ENCODE data around the gene FAM219A.

The FAM219A gene

DNA sequence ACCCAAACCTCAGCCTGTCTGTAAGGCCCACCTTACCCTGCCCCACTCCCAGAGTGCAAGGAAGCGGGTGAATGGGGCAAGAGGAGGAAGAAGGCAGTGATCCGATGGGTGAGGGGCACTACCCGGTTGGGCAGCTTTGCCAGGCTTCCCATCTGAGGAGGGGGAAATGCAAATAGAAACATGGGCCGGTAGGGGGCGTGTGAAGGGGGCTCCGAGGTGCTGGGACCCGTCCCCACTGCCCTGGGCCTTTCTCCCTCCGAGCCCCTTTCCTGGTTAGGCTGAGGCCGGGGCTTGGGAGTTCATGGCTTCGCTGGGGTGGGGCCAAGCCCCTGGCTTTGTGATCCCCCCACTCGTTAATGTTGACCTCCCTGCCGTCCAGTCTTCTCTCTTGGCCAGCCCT lies 58.1 kb downstream of the FAM219A start:
- DNase-seq = no peak

GRCh38 chr9:34399729-34400128 lies 58.6 kb downstream of the FAM219A start:
- no peak for DNase-seq

GRCh38 chr9:34398875-34399274 lies 59.5 kb downstream of the FAM219A start:
- no peak for DNase-seq

- no peak for DNase-seq
Observed at GRCh38 chr9:34396276-34397214, 61.8 kb downstream of the FAM219A start.

DNA sequence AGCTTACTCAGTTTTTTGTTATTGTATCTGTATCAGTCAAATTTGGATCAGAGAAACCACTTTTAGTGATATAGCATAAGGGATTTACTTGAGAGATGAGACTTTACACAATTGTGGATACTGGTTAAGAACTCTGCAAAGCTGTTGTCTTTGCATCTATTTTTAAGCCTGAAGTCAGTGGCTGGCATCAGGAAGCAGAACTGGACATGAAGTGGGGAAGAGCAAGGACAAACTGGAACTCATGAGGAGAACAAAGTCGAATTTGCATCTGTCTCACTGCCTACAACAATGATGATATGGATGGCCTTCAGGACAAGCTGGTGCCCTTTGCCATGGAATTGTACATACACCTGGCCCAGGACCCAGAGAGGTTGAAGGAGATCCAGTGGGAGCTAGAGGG lies 65.9 kb downstream of the FAM219A start:
- DNase-seq = no peak

DNA sequence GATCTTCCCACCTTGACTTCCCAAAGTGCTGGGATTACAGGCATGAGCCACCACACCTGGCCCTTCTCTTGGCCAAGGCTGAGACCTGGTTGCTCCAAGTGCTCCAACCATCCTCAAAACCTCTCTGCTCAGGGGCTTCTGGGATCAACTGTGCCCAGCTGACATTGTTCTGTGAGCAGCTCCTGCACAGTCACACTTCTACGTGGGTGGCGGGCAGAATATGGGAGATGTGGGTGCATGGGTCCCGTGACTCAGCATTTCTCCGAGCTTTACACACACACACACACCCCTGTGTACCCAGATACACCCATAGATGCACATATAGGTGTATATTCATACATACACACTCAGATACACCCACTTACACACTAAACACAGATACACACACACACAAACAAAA lies 71.1 kb downstream of the FAM219A start:
- peak in 1 of 2 donors; percentile 21 for DNase-seq

GRCh38 chr9:34386656-34387055 lies 71.7 kb downstream of the FAM219A start:
- no peak for DNase-seq

DNA sequence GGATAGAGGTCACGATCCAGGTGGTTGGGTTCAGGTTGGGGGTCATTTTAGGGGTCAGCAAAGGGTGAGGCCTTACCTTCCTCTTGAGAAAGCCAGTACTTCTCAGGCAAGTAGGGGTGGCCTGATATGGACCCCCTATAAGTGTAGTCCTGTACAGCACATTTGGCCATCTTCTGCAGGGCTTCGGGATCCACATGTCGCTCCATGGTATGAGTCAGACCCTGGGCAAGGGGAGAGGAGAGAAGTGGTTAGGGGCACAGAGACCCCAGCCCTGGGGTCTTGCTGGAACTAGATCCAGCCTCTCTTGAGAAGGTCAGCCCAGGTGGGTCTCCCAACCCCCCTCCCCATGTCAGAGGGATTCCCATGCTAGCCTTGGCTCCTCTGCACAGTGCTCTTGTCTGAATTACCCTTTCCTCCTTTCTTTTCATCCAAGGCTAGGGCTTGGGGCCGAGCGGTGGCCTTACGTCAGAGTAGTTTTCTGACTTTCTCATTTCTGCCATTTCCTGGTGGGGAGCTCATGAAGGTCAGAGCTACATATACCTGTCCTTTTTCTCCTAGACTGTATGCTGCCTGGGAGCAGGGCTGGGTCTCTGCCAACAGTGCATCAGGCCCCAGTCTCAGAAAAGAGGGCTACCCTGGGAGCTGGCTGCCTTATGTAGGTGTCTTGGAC lies 72.7 kb downstream of the FAM219A start:
- DNase-seq = no peak

GRCh38 chr9:34384368-34385165 lies 73.8 kb downstream of the FAM219A start:
- DNase-seq = peak; percentile 29 to 45

GRCh38 chr9:34383904-34384303 lies 74.5 kb downstream of the FAM219A start:
- DNase-seq = no peak

- DNase-seq = no peak
Observed at GRCh38 chr9:34382879-34383278, 75.5 kb downstream of the FAM219A start.

DNA sequence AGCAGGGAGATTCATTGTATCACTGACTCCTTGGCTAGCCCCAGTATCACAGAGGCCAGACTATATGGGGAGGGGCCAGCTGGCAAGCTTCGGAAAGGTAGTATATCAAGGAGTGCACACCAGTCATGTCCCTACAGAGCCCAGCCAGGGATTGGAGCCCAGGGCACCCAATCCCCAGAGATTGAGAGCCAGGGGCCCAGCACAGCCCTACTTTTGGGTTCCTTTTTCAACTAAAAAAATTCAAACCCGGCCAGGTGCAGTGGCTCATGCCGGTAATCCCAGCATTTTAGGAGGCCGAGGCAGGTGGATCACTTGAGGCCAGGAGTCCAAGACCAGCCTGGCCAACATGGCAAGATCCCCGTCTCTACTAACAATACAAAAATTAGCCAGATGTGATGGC lies 76.3 kb downstream of the FAM219A start:
- DNase-seq = no peak

DNA sequence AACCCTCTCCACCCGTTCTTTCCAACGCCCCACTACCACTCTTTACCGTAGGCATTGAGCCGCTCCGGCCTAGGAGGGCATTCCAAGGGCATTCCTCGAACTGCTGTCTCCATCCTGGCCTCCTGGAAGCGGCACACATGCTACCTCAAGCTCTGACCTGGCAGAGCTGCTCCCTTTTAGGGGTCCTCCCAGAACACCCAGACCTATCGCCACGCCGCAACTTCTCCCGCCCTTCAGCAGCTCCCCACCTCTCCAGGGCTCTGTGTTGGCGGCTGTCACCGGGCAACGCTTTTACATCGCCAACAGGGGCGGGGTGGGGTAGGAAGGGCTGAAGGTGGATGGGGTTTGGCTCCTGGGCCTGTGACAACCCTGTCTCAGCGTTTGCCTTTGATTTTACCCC lies 77.0 kb downstream of the FAM219A start:
- DNase-seq = no peak

DNA sequence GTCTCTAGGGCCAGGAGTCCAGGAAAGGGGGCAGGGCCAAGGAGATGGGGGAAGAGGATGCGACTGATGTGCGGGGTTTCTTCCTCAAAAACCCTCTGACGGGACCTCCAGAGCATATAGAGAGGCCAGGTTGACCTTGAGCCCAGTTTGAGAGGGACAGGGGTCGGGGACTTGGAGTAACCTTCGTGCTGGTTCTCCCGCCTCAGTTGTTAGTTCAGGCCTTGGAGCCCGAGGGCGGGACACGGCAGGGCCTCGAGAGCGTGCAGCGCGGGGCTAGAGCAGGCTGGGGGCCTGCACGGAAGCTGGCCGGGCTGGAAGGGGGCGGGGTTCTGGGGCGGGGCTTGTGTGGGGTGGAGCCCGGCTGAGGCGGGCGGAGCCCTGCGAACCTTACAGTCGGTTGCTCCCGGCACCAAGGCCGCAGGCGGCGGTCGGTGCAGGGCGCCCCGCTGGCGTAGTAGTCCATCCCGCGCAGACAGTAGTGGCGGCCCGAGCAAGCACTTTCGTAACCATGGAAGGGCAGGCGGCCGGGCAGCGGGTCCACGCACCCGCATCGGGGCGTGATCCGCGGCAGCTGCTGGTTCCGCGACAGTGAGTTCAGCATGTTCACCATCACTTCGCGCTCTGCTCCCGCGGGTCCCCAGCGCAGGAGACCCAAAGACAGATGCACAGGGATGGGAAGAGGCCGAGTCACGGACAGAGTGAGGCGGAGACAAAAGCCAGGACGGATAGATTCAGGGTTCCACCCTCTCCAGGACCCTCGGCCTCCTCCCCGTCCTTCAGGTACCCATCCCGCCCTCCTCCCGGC lies 77.7 kb downstream of the FAM219A start:
- peak; percentile 74 to 84 for DNase-seq

DNA sequence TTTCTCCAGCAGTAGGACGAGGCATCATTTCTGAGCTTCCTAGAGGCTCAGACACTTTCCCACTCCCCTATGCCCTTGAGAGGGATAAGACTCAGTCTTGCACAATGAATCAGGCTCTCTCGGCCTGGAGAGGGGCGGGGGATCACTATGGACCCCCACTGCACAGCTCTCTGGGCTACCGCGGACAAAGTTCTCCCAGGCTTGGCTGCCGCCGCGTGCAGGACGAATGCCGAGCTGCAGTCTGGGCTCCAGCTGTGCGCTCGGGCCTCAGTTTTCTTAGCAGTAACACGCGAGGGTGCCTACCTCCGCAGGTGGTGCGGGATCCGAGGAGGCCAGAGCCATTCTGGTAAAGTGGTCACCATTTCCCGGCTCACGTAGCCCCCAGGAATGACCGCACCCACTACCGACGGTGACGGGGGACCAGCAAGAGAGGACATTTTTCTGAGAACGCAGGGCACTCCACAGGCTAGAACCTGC lies 78.3 kb downstream of the FAM219A start:
- DNase-seq = no peak

- DNase-seq = peak; percentile 84 to 89
Observed at GRCh38 chr9:34379334-34380033, 78.9 kb downstream of the FAM219A start.

DNA sequence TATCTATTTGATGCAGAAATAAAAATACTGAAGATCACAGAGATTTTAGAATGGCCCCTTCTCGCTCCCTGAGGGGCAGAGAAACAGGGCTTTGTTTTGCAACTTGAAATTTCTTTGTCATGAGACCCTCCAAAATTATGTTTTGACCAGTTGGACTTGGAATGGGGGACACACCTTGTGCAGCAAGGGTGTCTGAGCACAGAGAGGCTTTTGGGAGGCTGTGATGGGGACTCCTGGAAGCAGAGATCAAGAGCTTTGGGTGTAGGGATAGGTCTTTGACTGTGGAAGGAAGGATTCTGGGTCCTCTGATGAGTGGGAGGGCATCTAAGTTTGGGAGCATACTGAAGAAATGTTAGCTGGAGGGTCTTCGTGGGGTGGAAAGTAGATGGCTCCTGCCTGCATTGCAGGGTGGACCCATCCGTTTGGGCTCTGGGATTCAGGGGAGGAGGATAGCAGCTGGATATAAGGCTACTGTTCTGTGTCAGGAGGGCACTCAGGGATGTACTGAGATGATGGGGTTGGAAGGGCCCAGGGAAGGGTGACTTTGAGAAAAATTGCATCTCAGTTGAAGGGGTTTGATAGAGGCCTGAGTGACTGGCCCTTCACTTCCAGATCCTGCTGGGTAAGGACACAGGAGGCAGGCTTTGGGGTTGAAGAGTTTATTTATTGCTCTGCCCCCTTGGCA lies 79.9 kb downstream of the FAM219A start:
- no peak for DNase-seq

GRCh38 chr9:34377404-34377746 lies 81.0 kb downstream of the FAM219A start:
- DNase-seq = peak in 1 of 2 donors; percentile 9

GRCh38 chr9:34376596-34377403 lies 81.6 kb downstream of the FAM219A start, which contains the start of gene MYORG:
Gene MYORG (minus strand): TSS chr9:34376898. CDS start chr9:34372943, 3,955 bp downstream.
- peak; percentile 90 to 95 for DNase-seq
